ENCODE results near the gene CLIC3.
"Not testable (repeated sequence)": the region's sequence is repeated elsewhere in the genome, so short reads cannot be mapped to it uniquely, and the experiment has no call there.

CLIC3 gene

DNA sequence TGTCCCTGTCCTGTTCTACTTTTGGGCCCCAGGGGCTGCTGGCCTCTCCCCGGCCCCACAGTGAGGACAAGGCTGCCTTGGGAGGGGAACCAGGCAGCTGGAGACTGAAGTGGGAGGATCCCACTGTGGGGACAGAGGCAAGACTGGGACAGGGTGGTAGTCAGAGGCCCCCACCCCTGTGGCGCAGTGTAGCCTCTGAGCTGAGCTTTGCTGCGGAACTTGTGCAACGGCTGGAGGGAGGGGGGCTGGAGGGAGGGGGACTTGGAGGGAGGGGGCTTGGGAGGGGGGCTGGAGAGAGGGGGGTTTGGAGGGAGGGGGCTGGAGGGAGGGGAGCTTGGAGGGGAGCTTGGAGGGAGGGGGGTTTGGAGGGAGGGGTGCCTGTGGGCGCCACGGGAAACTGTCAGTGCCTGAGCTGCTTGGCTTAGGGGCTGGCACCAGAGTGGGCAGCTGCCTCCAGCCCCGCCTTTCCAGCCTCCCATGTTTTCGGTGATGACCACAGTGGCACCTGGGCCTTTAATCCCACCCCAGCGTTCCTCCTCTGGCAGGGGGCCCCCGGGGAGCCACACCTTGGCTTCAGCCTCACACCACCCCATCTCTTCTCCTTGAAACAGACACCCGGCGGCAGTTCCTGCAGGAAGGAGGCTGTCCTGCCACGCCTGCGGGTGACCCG lies 37.8 kb upstream of the CLIC3 start:
- TF ChIP-seq Cebpa-rat (IDR thresholded peaks at IDR 0.05): 0 out of 22 replicates have a peak, but pooled peaks of 2 of the 11 experiments have one; percentile 8 to 12
- Histone ChIP-seq H3K9ac (peak overlapping the region; percentile 76 to 92 (median 88)), H3K27ac (peak overlapping the region in 10 of 11 experiments; percentile 72 to 98 (median 94); a peak in 20 of 22 replicates)

DNA sequence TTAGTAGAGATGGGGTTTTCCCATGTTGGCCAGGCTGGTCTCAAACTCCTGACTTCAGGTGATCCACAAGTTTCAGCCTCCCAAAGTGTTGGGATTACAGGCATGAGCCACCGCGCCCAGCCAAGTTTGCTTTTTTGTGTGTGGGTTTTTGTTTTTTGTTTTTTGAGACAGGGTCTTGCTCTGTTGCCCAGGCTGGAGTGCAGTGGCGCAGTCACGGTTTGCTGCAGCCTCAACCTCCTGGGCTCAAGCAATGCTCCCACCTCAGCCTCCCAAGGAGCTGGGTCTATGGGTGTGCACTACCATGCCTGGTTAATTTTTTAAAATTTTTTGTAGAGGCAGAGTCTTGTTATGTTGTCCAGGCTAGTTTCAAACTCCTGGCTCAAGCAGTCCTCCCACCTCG lies 37.1 kb upstream of the CLIC3 start:
- Histone ChIP-seq H3K4me3 (peak overlapping the region; percentile 46 to 84 (median 74); a peak in 19 of 20 replicates), H3K27ac (peak overlapping the region in 10 of 11 experiments; percentile 72 to 98 (median 94); a peak in 20 of 22 replicates), H3K9ac (peak overlapping the region; percentile 76 to 92 (median 88)), H3K4me2 (peak overlapping the region; percentile 91 to 100 (median 98)), H3K4me1 (peaks cover 42 to 81% (median 74%) of the 10 kb centered on the region in 10 experiments), H4K20me1 (peaks cover 0 to 47% (median 35%) of the 10 kb centered on the region in 11 experiments; a peak in 18 of 22 replicates), H3K36me3 (peaks cover 13 to 56% (median 33%) of the 10 kb centered on the region in 11 experiments)
- H3K9me3 ChIP-seq (replicated peaks in 1 of 11); H3K27me3 ChIP-seq: not testable (repeated sequence)

More for the DNA sequence above, 37.8 kb upstream of the CLIC3 start:
- Histone ChIP-seq H4K20me1 (peaks cover 0 to 47% (median 35%) of the 10 kb centered on the region in 11 experiments; a peak in 19 of 22 replicates), H3K9me3 (replicated peaks in 1 of 11) (no peaks in the 10 kb centered on the region), H3K4me1 (peaks cover 35 to 79% (median 70%) of the 10 kb centered on the region in 10 experiments), H3K36me3 (peaks cover 18 to 60% (median 40%) of the 10 kb centered on the region in 11 experiments), H3K4me3 (peak overlapping the region; percentile 46 to 84 (median 74); a peak in 19 of 20 replicates), H3K27me3 (no peaks in the 10 kb centered on the region), H3K4me2 (peak overlapping the region; percentile 91 to 100 (median 98))

DNA sequence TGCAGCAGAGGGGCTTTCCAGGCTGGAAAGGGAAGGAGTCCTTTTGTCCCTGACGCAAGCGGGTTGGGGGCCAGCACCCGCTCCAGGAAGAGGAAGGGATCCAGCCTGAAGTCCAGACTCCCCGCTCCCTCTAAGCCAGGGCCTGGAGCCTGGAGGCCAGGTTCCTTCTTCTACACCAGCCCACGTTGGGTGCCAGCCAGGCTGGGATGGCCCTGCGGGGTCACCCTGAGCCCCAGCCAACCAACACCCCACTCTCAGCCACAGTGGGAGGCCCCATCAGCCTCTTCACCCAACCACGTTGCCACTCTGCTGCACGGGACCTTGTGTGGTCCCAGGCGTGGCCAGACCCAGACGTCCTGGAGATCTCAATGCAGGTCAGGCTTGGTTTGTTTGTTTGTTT lies 36.5 kb upstream of the CLIC3 start:
- TF ChIP-seq Cebpa-rat (IDR thresholded peaks at IDR 0.05): no peak
- no peaks in the 10 kb centered on the region for H3K27me3 ChIP-seq
- H3K9me3 ChIP-seq (replicated peaks in 1 of 11): no peaks in the 10 kb centered on the region
- peak overlapping the region; percentile 46 to 84 (median 74) for H3K4me3 ChIP-seq
- H3K4me2 ChIP-seq: peak overlapping the region; percentile 91 to 100 (median 98)
- peak overlapping the region; percentile 76 to 92 (median 88) for H3K9ac ChIP-seq
- peaks cover 44 to 83% (median 74%) of the 10 kb centered on the region in 10 experiments for H3K4me1 ChIP-seq
- H3K27ac ChIP-seq: peak overlapping the region; percentile 64 to 98 (median 93)
- H3K36me3 ChIP-seq: peaks cover 7 to 50% (median 27%) of the 10 kb centered on the region in 11 experiments; a peak in 20 of 22 replicates
- peaks cover 0 to 44% (median 32%) of the 10 kb centered on the region in 11 experiments; a peak in 18 of 22 replicates for H4K20me1 ChIP-seq

DNA sequence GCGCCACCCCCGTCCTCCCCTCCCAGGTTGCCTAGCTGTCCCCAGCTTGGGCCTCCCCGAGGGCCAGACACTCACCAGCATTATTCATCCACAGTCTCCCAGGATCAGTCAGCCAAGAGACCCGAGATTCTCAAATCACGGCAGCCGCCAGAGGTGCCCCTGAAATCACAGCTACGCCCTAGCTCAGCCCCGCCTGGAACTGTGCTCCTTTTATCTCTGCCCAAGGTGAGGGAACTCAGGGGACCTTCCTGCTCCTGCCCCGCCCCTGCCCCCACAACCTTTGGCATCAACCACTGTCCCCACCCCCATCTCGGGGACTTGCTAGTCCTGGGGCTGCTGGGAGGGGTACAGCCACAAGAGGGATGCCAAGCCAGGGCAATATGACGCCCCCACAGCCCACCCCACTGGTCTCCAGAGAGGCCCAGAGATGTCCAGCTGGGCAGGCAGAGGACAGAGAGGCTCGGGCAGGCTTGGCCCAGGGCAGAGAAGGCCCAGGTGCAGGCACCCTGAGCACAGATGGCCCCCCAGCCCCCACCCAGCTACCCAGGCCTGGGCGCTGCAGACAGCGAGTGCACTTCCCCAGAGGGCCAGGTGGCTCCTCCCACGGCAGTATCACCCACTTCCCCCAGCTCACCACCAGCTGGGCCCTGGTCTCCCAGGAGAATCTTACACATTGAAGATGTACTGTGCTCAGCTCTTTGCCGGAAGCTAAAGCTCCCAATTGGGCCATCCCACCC lies 35.7 kb upstream of the CLIC3 start, which contains the start of gene FUT7:
TSS of gene FUT7 (minus strand) at position 185 of the 737 bp plus-strand sequence. CDS start at position 88, 97 bp downstream.
- Histone ChIP-seq H3K4me3 (peak within 1 kb of the TSS; percentile 65 to 84 (median 74)), H3K9ac (peak within 1 kb of the TSS; percentile 76 to 92 (median 88)), H3K9me3 (replicated peaks in 1 of 11) (no peaks in the 10 kb centered on the region), H3K36me3 (peaks cover 0 to 42% (median 20%) of the 10 kb centered on the region in 11 experiments; a peak in 19 of 22 replicates), H3K27me3 (no peaks in the 10 kb centered on the region), H4K20me1 (peaks cover 5 to 44% (median 31%) of the 10 kb centered on the region in 11 experiments; a peak in 19 of 22 replicates), H3K4me1 (peaks cover 51 to 89% (median 80%) of the 10 kb centered on the region in 10 experiments), H3K4me2 (peak within 1 kb of the TSS; percentile 91 to 100 (median 98)), H3K27ac (peak within 1 kb of the TSS; percentile 64 to 98 (median 93))
- no peak for TF ChIP-seq Cebpa-rat (IDR thresholded peaks at IDR 0.05)

DNA sequence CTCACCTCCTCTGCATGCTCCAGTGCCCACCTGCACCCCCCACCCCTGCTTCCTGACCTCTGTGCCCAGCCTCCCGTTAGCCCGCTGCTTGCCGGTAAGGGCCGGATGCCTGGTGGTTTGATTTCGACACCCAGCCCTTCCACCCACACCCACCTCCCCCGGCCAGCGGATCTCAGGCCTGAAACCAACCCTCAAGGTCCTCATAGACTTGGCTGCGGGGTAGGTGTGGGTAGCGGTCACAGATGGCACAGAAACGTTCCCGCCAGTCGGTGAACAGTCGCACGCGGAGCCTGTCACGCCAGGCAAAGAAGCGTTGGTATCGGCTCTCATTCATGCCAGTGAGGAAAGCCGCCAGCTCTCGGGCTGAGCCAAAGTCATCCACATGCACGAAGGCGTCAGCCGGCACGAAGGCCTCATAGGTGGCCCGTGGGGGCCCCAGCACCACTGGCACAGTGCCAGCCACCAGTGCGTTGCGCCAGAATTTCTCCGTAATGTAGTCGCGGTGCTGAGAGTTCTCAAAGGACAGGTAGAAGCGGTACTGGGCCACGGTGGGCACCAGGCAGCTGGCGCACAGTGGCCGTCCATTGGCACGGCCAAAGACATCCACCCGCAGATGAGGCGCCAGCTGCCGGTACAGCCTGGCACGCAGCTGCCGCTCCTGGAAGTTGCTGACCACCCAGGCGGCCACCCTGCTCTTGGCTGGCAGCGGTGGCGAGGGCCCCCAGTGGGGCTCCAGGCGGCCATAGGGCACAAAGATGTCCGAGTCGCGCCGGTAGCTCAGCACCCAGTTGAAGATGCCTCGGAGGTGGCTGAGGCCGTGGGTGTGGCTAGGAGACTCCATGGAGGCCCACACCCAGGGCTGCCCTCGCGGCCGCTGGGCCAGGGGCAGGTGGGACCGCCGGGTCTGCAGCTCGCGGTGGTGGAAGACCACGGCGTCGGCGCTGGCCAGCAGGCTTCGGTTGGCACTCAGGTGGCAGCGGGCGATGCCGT lies 34.5 kb upstream of the CLIC3 start:
- Histone ChIP-seq H3K27ac (peak overlapping the region; percentile 64 to 98 (median 93)), H3K36me3 (peaks cover 0 to 29% (median 11%) of the 10 kb centered on the region in 11 experiments; a peak in 12 of 22 replicates), H3K4me3 (peak overlapping the region; percentile 65 to 84 (median 74); a peak in 19 of 20 replicates), H3K9me3 (replicated peaks in 1 of 11) (no peaks in the 10 kb centered on the region), H3K4me1 (peaks cover 51 to 96% (median 85%) of the 10 kb centered on the region in 10 experiments), H3K27me3 (no peaks in the 10 kb centered on the region), H3K9ac (peak overlapping the region; percentile 76 to 92 (median 88)), H3K4me2 (peak overlapping the region; percentile 91 to 100 (median 98)), H4K20me1 (peaks cover 9 to 44% (median 31%) of the 10 kb centered on the region in 11 experiments; a peak in 19 of 22 replicates)
- peak in 9 of 11 experiments; percentile 41 to 87 (median 76); a peak in 16 of 22 replicates for TF ChIP-seq Cebpa-rat (IDR thresholded peaks at IDR 0.05)

DNA sequence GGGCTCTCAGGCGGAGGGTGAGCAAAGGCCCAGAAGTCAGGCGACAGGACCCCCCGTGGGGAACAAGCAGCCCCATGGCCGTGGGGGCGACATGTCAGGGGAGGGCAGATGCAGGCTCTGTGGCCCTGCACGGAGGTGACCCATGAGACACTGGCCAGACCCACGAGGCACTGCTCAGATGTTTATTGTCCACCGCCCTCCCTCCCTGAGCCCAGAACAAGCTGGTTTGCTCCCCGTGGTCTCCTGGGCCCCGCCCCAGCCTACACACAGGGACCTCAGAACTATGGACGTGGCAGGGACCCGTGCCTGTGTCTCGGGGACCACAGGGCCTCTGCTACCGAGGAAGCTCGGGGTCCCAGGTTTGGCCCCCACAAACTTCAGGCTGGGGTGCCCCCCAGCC lies 33.6 kb upstream of the CLIC3 start:
- Histone ChIP-seq H3K9me3 (replicated peaks in 1 of 11) (no peaks in the 10 kb centered on the region), H3K4me1 (peaks cover 51 to 96% (median 85%) of the 10 kb centered on the region in 10 experiments), H3K36me3 (peaks cover 0 to 24% (median 7%) of the 10 kb centered on the region in 11 experiments; a peak in 9 of 22 replicates), H3K9ac (peak overlapping the region; percentile 76 to 92 (median 88)), H3K4me2 (peak overlapping the region; percentile 91 to 100 (median 98)), H3K27me3 (no peaks in the 10 kb centered on the region), H4K20me1 (peaks cover 3 to 44% (median 31%) of the 10 kb centered on the region in 11 experiments; a peak in 18 of 22 replicates), H3K4me3 (peak overlapping the region; percentile 65 to 84 (median 74)), H3K27ac (peak overlapping the region; percentile 64 to 98 (median 93))
- TF ChIP-seq Cebpa-rat (IDR thresholded peaks at IDR 0.05): no peak

DNA sequence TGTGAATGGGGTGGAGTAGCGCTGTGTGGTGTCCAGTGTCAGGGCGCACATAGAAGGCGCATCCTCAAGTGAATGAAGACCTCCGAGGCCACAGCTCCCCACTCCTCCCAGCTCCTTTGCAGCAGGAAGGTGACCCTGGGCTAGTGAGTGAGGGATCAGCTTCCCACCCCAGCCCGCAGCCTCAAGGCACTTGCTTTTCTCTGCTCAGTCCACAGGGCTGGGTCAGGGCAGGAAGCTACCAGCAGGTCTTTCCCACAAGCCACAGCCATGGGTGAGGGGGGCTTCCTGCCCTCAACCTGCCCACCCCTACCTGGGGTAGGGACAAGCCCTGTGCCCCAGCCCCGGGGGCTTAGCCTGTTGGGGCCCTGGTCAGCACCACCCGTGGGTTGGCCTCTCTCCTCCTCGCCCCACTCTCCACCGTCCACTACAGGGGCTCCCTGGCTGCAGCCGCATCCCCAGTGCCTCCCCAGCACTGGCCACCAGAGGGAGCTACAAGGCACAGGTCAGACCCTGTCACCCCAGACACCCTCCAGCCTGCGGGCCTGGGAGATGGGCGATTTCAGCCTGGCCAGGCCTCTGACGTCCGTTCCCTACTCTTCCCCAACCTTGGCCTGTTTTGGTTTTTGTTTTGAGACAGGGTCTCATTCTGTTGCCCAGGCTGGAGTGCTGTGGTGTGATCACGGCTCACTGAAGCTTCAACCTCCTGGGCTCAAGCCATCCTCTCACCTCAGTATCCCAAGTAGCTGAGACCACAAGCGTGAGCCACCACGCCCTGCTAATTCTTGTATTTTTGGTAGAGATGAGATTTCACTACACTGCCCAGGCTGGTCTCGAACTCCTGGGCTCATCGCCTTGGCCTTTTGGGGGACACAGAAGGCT lies 32.9 kb upstream of the CLIC3 start:
- no peak for TF ChIP-seq Cebpa-rat (IDR thresholded peaks at IDR 0.05)
- no peaks in the 10 kb centered on the region for H3K9me3 ChIP-seq (replicated peaks in 1 of 11)
- H3K4me1 ChIP-seq: peaks cover 50 to 96% (median 82%) of the 10 kb centered on the region in 10 experiments
- peak overlapping the region; percentile 91 to 100 (median 98) for H3K4me2 ChIP-seq
- no peaks in the 10 kb centered on the region for H3K27me3 ChIP-seq
- H3K36me3 ChIP-seq: peaks cover 0 to 24% (median 7%) of the 10 kb centered on the region in 11 experiments; a peak in 9 of 22 replicates
- peaks cover 3 to 48% (median 34%) of the 10 kb centered on the region in 11 experiments; a peak in 18 of 22 replicates for H4K20me1 ChIP-seq
- peak overlapping the region; percentile 76 to 92 (median 88) for H3K9ac ChIP-seq
- H3K27ac ChIP-seq: peak overlapping the region; percentile 64 to 98 (median 93)
- peak overlapping the region; percentile 65 to 84 (median 74) for H3K4me3 ChIP-seq

Measured in BLaER1 treated with 17β-estradiol and CSF1 and Interleukin-3, amounts not matched to agents 10 nM and 100 nM (cell line).